HG03060 (cell line): ENCODE results near the gene ERV3-1.
"Not testable (repeated sequence)": the region's sequence is repeated elsewhere in the genome, so short reads cannot be mapped to it uniquely, and the experiment has no call there.

Experiments used
- ATAC-seq: cut with Tn5 transposase; IDR thresholded peaks from one replicate; pipeline ENCODE4 v1.9.1; 2021; ENCODE audit warnings: low read depth, moderate number of reproducible peaks; ENCODE audit not compliant: unreplicated experiment

Gene ERV3-1

GRCh38 chr7:64944667-64945502 is 61.6 kb downstream of the ERV3-1 start:
- ATAC-seq: not testable (repeated sequence)
